Measurements from ENCODE around the gene USP24.
"Not testable (repeated sequence)": the region's sequence is repeated elsewhere in the genome, so short reads cannot be mapped to it uniquely, and the experiment has no call there.

- not testable (repeated sequence) for TF ChIP-seq CTCF, POLR2A (IDR thresholded peaks at IDR 0.05)
Observed at GRCh38 chr1:55024163-55024562, 191.0 kb downstream of the USP24 start.
